ENCODE measurements around the gene FXR2.

GRCh38 chr17:7647018-7647417 is 32.3 kb upstream of the FXR2 start:
- TF ChIP-seq EZH2phosphoT487 (IDR thresholded peaks at IDR 0.05; ENCODE audit: unreplicated experiment): no peak
- TF ChIP-seq CTCF (conservative IDR thresholded peaks at IDR 0.05; ENCODE audit: low read depth in 2 of 2): no peak
- TF ChIP-seq POLR2AphosphoS5 (IDR thresholded peaks at IDR 0.05; ENCODE audit: low read depth): no peak
- no peak for TF ChIP-seq REST (IDR thresholded peaks at IDR 0.05; ENCODE audit: unreplicated experiment)
- TF ChIP-seq ZNF331 (CRISPR knock-in tag; IDR thresholded peaks at IDR 0.05; ENCODE audit: low read depth): no peak
- TF ChIP-seq CREB1 (CRISPR knock-in tag; IDR thresholded peaks at IDR 0.05; ENCODE audit: low read depth): no peak
- TF ChIP-seq EZH2 (IDR thresholded peaks at IDR 0.05; ENCODE audit: low read depth, unreplicated experiment): no peak
- no peak for TF ChIP-seq ETS1 (IDR thresholded peaks at IDR 0.05)
- TF ChIP-seq ZNF462 (CRISPR knock-in tag; IDR thresholded peaks at IDR 0.05): no peak
